ACC112 (cell line): ENCODE data around the gene CHTOP.

Source experiments
- H2AFZ ChIP-seq: fragments of 200-600 bp; sonication (generic); one replicate; pipeline ENCODE4 v1.6.0; 2017; ENCODE audit warnings: antibody characterized with exemption, low read length; ENCODE audit not compliant: unreplicated experiment
- H3K27ac ChIP-seq: fragments of 200-600 bp; sonication (generic); 2 replicates; pipeline ENCODE4 v1.5.1; 2014; ENCODE audit warnings: low read depth, mild to moderate bottlenecking, antibody characterized with exemption, low read length, moderate library complexity
- H3K27me3 ChIP-seq: fragments of 200-600 bp; sonication (generic); 2 replicates; pipeline ENCODE4 v1.6.1; 2014; ENCODE audit warnings: mild to moderate bottlenecking, antibody characterized with exemption, low read length, moderate library complexity, mixed read lengths; ENCODE audit not compliant: insufficient read depth
- H3K36me3 ChIP-seq: fragments of 200-600 bp; sonication (generic); 2 replicates; pipeline ENCODE4 v1.6.1; 2016; ENCODE audit warnings: mild to moderate bottlenecking, antibody characterized with exemption, low read length, moderate library complexity, mixed read lengths; ENCODE audit not compliant: insufficient read depth
- H3K4me1 ChIP-seq: fragments of 200-600 bp; sonication (generic); one replicate; pipeline ENCODE4 v1.6.1; 2016; ENCODE audit warnings: low read length, mixed read lengths; ENCODE audit not compliant: insufficient read depth, unreplicated experiment, control insufficient read depth
- H3K4me3 ChIP-seq: fragments of 200-600 bp; sonication (generic); 2 replicates; pipeline ENCODE4 v1.5.1; 2014; ENCODE audit warnings: mild to moderate bottlenecking, low read depth, low read length
- H3K79me2 ChIP-seq: fragments of 200-600 bp; sonication (generic); one replicate; pipeline ENCODE4 v1.6.0; 2016; ENCODE audit warnings: low read length; ENCODE audit not compliant: control insufficient read depth, unreplicated experiment, insufficient read depth

Gene CHTOP

DNA sequence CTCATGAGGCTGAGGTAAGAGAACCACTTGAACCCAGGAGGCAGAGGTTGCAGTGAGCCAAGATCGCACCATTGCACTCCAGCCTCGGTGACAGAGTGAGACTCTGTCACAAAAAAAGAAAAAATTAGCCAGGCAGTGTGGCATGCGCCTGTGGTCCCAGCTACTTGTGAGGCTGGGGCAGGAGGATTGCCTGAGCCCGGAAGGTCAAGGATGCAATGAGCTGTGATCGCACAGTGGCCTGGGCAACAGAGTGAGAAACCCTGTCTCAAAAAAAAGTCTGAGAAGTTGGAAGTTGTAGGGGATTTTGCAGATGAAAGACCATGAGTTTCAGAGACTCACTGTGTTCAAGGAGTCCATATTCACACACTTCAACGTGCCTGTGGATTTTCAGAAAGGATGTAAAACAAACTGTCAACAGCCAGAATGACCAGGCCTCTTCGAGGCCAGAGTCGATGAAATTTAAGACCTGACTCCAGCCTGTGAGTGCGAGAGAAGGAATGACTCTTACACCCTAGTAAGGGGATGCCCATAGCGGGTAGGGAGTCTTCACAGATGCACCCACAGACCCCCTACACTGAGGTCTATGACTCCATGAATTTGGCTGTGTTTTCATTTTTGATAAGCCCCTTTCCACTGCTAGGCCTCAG, 8.8 kb upstream of the CHTOP start:
- peaks cover 30% of the 10 kb centered on the region for H3K79me2 ChIP-seq
- peak overlapping the region; percentile 88; the same call in 1 of the 2 replicates for H3K4me3 ChIP-seq
- peaks cover 18% of the 10 kb centered on the region for H3K4me1 ChIP-seq
- H2AFZ ChIP-seq, result no peak overlapping the region
- no peak overlapping the region for H3K27ac ChIP-seq
- H3K36me3 ChIP-seq, result no peaks in the 10 kb centered on the region
- no peaks in the 10 kb centered on the region for H3K27me3 ChIP-seq

DNA sequence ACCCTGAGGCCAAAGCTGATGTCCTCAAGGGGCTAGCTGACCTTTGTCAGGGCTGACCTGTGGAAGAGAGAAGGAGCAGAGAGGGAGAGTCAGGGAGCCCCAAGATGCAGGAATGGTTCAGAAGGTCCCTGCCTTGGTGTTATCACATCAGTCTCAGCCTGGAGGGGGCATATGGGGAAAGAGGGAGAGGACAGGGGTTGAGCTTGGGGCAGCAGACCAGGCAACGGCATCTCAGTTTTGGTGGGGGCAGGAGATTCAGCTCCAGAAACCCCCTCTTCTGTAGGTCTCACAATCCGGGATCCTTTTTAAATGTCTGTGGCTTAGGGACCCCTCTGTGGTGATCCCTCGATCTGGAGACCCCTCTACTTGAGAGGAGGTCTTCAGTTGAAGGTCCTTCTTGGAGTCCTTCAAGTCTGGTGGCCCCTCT, 7.4 kb upstream of the CHTOP start:
- no peak overlapping the region for H2AFZ ChIP-seq
- no peaks in the 10 kb centered on the region for H3K36me3 ChIP-seq
- peaks cover 30% of the 10 kb centered on the region for H3K79me2 ChIP-seq
- no peaks in the 10 kb centered on the region for H3K27me3 ChIP-seq
- peak overlapping the region; percentile 88 for H3K4me3 ChIP-seq
- peak overlapping the region; percentile 84 for H3K27ac ChIP-seq
- peaks cover 18% of the 10 kb centered on the region for H3K4me1 ChIP-seq

DNA sequence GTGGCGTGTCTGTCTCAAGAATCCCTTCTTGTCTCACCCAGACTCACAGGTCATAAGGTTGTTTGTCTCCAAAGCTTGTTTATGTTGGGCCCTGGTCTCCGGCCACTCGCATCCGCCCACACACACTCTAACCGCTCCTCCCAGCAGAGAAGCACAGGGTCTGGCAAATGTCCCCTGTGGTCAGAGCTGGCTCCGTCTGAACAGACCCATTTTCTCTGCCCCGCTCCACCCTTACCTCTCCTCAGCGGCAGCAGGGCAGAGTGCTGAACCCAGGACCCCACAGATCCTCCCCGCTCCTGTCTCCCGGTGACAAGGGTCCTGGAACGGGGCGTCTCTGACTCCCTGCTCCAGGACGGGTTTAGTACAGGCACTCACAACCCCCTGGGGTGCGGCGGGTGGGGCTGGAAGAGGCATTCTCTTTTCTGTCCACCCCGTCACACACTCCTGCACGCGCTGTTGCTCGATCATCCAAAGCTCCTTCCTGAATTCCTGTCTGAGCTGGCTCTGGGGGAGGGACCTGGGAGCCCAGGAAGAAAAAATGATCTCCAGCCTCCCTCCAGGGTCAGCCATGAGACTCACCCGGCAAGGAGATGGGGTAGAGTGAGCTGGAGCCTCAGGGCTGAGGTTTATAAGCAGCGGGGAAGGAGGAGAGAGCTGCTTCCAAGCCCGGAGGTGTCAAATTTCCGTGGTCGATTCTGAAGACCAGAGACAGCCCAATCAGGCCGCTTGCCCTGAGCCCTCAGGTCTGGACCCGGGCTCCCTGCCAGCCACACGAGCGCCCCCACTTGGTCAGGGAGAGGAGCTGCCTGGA, 6.8 kb upstream of the CHTOP start, which contains the start of gene S100A13:
Gene S100A13 (minus strand): TSS at position 602 of the 811 bp plus-strand sequence. CDS start 1,033 bp downstream, outside the sequence.
- peaks cover 18% of the 10 kb centered on the region for H3K4me1 ChIP-seq
- no peaks in the 10 kb centered on the region for H3K36me3 ChIP-seq
- H3K79me2 ChIP-seq, result peaks cover 30% of the 10 kb centered on the region
- H3K27me3 ChIP-seq, result no peaks in the 10 kb centered on the region
- H3K27ac ChIP-seq, result peak within 1 kb of the TSS; percentile 84
- peak within 1 kb of the TSS; percentile 28 for H2AFZ ChIP-seq
- peak within 1 kb of the TSS; percentile 88 for H3K4me3 ChIP-seq

DNA sequence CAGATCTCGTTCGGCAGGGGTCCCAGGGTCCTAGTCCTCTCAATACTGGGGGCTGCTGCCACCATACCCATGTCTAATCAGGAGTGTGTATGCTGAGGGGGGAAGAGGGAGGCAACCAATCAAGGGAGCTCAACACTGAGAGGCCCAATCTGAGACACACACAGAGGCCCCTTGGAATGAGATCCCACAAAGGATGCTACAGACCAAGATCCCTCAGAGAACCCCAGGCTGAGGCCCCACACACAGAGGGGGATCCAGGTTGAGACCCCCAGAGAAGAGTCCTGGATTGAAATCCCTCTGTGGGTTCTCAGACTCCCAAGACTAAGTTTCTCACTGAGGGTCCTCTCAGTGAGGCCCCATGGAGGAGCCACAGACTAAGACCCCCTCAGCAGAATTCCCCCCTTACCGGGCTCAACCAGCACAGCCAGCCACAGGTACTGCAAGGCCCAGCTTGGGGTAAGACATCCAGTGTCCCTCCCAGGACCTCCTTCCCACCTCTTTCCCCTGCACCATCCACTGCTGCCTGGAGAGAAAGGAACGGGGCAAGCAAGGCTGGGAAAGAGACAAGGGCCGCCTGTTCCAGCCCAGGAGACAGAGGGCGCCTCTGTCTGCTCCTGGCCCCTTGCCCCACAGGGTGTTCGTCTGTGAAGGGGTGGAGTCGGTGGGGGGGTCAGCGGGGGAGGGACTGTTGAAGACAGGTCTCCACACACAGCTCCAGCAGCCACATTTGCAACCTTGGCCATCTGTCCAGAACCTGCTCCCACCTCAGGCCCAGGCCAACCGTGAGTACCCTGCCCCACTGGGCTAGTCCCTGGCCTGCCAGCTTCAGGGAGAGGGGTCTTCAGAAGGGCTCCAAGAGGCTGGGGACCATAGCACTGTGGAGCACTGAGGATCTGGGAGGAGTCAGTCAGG, 5.9 kb upstream of the CHTOP start, which contains the start of gene S100A1:
Gene S100A1 (plus strand): TSS at position 720 of the 912 bp plus-strand sequence. CDS start 2,088 bp downstream, outside the sequence.
- H3K36me3 ChIP-seq, result 0 out of 2 replicates have a peak, but pooled peaks cover 3% of the 10 kb centered on the region
- H3K27ac ChIP-seq, result peak within 1 kb of the TSS; percentile 84

DNA sequence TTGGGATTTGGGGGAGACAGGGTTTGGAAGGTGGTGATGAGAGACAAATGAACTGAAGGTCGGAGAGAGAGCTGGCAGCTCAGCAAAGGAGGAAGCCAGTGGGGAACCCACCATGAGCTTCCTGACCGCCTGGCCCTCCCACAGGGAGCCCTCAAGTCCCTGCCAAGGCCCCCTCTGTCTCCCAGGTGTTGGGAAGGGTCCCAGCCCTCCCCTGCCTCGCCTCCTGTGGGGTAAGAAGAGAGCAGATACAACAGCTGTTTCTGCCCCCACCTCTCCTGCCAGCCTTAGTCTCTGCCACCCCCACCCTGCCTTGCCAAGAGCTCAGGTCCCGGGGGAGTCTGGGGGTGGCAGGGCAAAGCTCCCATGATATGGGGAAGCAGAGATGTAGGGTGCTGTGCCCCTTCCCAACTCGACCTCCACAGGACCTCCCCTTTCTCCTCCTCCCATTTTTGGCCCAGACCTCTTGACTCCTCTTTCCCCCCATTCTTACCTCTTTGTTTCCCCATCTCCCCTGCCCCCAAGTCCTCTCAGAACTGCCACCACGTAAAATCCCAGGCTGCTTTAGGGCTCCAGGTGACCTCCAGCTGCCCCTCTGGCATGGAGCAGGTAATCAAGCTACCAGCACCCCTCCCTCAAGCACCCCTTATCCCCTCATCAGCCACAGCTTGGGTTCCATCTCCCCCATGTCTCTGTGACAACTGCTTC, 5.1 kb upstream of the CHTOP start:
- no peak overlapping the region for H2AFZ ChIP-seq

More for the DNA sequence above, 5.9 kb upstream of the CHTOP start, which contains the start of gene S100A1:
- Histone ChIP-seq H3K79me2 (peaks cover 30% of the 10 kb centered on the region), H3K4me3 (peak within 1 kb of the TSS; percentile 88), H3K4me1 (peaks cover 18% of the 10 kb centered on the region), H3K27me3 (no peaks in the 10 kb centered on the region), H2AFZ (no peak within 1 kb of the TSS)

GRCh38 chr1:153629343-153629665, 4.6 kb upstream of the CHTOP start:
- peaks cover 22% of the 10 kb centered on the region for H3K4me1 ChIP-seq
- H3K79me2 ChIP-seq, result peaks cover 22% of the 10 kb centered on the region
- 0 out of 2 replicates have a peak, but pooled peaks cover 3% of the 10 kb centered on the region for H3K36me3 ChIP-seq
- no peak overlapping the region for H3K4me3 ChIP-seq
- no peaks in the 10 kb centered on the region for H3K27me3 ChIP-seq
- H3K27ac ChIP-seq, result no peak overlapping the region
- H2AFZ ChIP-seq, result no peak overlapping the region

More for the DNA sequence above, 5.1 kb upstream of the CHTOP start:
- Histone ChIP-seq H3K4me3 (no peak overlapping the region), H3K27me3 (no peaks in the 10 kb centered on the region), H3K79me2 (peaks cover 27% of the 10 kb centered on the region), H3K4me1 (peaks cover 22% of the 10 kb centered on the region), H3K36me3 (0 out of 2 replicates have a peak, but pooled peaks cover 3% of the 10 kb centered on the region), H3K27ac (no peak overlapping the region)

DNA sequence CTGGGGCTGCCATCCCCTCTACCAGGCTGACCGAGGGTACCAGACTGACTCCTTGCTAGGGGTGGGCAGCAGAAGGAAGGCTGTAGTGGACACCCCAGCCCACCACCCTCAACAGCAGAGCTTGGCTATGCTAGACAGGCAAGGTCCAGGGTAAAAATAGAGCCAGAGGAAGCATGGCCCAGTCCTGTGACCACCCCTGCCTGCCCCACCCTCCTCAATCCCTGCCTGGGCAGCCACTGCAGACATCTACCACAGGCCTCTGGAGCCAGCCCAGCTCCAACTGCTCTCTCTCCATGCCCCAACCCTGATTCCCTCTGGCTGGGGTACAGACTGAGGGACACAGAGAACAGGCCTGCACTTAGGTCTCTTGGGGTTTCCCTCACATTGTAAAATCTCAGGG, 3.9 kb upstream of the CHTOP start:
- H3K4me3 ChIP-seq, result no peak overlapping the region
- peaks cover 22% of the 10 kb centered on the region for H3K4me1 ChIP-seq
- H2AFZ ChIP-seq, result no peak overlapping the region

DNA sequence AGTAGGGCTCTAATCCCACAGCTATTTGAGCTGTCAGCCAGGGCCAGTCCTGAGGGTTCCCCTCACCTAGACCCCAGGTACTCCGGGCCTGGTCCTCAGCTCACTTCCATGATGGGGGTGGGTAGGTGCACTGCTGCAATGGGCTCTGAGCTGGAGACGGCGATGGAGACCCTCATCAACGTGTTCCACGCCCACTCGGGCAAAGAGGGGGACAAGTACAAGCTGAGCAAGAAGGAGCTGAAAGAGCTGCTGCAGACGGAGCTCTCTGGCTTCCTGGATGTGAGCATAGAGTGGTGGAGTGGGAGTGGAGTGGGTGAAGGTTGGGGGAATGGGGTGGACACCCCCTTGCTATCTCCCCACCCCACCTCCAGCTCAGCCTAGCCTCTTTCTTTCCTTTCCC, 3.5 kb upstream of the CHTOP start:
- H3K79me2 ChIP-seq, result peaks cover 25% of the 10 kb centered on the region
- no peak overlapping the region for H2AFZ ChIP-seq
- H3K4me1 ChIP-seq, result peaks cover 20% of the 10 kb centered on the region
- 0 out of 2 replicates have a peak, but pooled peaks cover 3% of the 10 kb centered on the region for H3K36me3 ChIP-seq
- no peak overlapping the region for H3K27ac ChIP-seq
- H3K27me3 ChIP-seq, result no peaks in the 10 kb centered on the region
- no peak overlapping the region for H3K4me3 ChIP-seq

More for the DNA sequence above, 3.9 kb upstream of the CHTOP start:
- Histone ChIP-seq H3K27me3 (no peaks in the 10 kb centered on the region), H3K79me2 (peaks cover 25% of the 10 kb centered on the region), H3K36me3 (0 out of 2 replicates have a peak, but pooled peaks cover 3% of the 10 kb centered on the region), H3K27ac (no peak overlapping the region)

DNA sequence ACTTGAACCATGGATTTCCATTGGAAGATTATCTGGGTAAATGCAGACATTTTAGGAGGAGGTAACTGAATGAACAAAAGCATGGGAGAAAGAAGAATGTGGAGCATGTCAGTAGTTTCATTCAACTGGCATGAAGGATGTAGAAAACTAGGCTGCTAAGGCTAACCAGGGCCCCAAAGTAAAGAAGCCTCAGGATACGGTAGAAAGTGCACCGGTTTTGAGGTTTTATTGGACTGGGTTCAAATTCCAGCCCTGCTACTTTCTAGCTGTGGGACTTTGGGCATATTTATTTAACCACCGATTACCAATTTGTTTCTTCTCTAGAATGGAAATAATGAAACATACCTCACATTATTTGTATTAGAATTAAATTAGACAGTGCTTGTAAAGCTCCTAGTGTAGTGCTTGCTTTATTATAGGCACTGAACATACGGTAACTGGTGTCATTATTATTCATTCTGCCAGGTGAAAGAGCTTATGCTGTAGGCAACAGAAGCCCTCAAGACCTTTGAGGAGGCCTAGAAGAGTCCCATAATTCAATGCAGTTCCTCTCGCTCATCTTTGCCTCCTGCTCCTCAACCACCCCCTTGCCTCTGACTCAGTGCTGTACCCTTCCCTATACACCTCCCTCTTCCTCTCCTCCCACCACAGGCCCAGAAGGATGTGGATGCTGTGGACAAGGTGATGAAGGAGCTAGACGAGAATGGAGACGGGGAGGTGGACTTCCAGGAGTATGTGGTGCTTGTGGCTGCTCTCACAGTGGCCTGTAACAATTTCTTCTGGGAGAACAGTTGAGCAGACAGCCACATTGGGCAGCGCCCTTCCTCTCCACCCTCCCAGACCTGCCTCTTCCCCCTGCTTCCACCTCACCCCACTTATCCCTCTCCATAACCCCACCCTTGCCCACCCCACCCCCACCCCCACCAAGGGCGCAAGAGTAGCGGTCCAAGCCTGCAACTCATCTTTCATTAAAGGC, 2.5 kb upstream of the CHTOP start:
- peaks cover 10% of the 10 kb centered on the region for H3K36me3 ChIP-seq
- H3K27me3 ChIP-seq, result no peaks in the 10 kb centered on the region
- no peak overlapping the region for H3K4me3 ChIP-seq
- H3K27ac ChIP-seq, result no peak overlapping the region
- no peak overlapping the region for H2AFZ ChIP-seq
- H3K79me2 ChIP-seq, result peaks cover 26% of the 10 kb centered on the region
- peaks cover 20% of the 10 kb centered on the region for H3K4me1 ChIP-seq
